ENCODE measurements around the gene TEDDM1. TPM values are rescaled to one million over a fixed set of nuclear protein-coding genes. Genes with fewer than 3 reads are reported as not detected.

Gene TEDDM1
- polyA plus RNA-seq, 1 donor (not counting 4 experiments of a cell fraction or from before 2014, with no cell fraction given), result not detected

DNA sequence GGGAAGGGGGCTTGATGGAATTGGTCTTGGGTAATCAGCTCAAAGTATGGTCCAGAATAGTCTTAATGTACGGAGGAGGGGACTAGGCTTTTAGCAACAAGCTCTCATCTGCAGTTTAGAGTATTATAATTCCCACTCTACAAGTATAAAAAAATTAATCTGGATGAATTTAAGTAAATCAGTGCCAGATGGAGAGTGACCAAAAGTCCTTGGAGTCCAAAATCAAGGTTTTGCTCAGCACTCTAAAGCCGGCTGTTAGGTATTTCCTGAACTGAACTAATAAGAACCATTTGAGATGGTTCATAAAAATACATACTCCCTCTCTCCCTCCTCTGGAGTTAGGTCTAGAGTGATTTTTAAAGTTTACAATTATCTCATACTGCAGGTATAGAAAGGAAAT is 32.5 kb downstream of the TEDDM1 start:
- TF ChIP-seq CTCF (optimal IDR thresholded peaks at IDR 0.05 in 1 of 3, IDR thresholded peaks at IDR 0.05 in 1 of 3, conservative IDR thresholded peaks at IDR 0.05 in 1 of 3; ENCODE audit: extremely low read depth in 1 of 3, insufficient read depth in 2 of 3, low read length in 3 of 3) (no peak), EZH2 (IDR thresholded peaks at IDR 0.05; ENCODE audit: low read length) (no peak)
- H3K27ac ChIP-seq (ENCODE audit: control insufficient read depth, insufficient read depth, low read length), result no peak overlapping the region
- no peak for DNase-seq (ENCODE audit: low read depth, low spot score)
- no peaks in the 10 kb centered on the region for H3K9me1 ChIP-seq (ENCODE audit: control insufficient read depth, extremely low read depth, insufficient read depth, low read length)
- H3K79me2 ChIP-seq (ENCODE audit: control insufficient read depth, insufficient read depth, low read length), result no peaks in the 10 kb centered on the region
- H3K36me3 ChIP-seq (ENCODE audit: control insufficient read depth in 2 of 2, extremely low read depth in 1 of 2, insufficient read depth in 2 of 2, low read length in 2 of 2), result no peaks in the 10 kb centered on the region
- FAIRE-seq, result no peak
- no peaks in the 10 kb centered on the region for H3K4me1 ChIP-seq (ENCODE audit: control insufficient read depth, extremely low read depth, insufficient read depth, low read length)
- no peaks in the 10 kb centered on the region for H3K27me3 ChIP-seq (ENCODE audit: control insufficient read depth, extremely low read depth, insufficient read depth, low read length)
- H3K4me2 ChIP-seq (ENCODE audit: control insufficient read depth, extremely low read depth, insufficient read depth, low read depth, low read length), result no peak overlapping the region
- H2AFZ ChIP-seq (ENCODE audit: control insufficient read depth, low read length), result no peak overlapping the region
- no peaks in the 10 kb centered on the region for H4K20me1 ChIP-seq (ENCODE audit: control insufficient read depth, extremely low read depth, insufficient read depth, low read length)
- no peaks in the 10 kb centered on the region for H3K9me3 ChIP-seq (ENCODE audit: control insufficient read depth, low read depth, low read length)
- dilution Hi-C loops (cut with MboI; ENCODE audit: extremely low pct_ligation_motif_present, low sequenced_read_pairs), result no loop called here
- no peak overlapping the region for H3K4me3 ChIP-seq (ENCODE audit: control insufficient read depth in 2 of 3, extremely low read depth in 1 of 3, insufficient read depth in 2 of 3, low read depth in 1 of 3, low read length in 3 of 3)
- H3K9ac ChIP-seq (ENCODE audit: control insufficient read depth, extremely low read depth, insufficient read depth, low read length), result no peak overlapping the region

DNA sequence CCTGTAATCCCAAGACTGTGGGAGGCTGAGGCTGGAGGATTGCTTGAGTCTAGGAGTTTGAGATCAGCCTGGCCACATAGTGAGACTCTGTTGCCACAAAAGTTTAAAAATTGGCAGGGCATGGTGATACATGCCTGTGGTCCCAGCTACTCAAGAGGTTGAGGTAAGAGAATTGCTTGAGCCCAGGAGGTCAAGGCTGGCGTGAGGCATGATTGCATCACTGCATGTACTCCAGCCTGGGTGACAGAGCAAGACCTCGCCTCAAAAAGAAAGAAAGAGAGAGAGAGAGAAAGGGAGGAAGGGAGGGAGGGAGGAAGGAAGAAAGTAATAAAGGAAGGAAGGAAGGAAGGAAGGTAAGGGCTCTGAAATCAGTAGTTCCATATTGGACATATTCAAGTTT is 33.9 kb downstream of the TEDDM1 start:
- Histone ChIP-seq H3K9me3 (ENCODE audit: control insufficient read depth, low read depth, low read length) (no peaks in the 10 kb centered on the region), H4K20me1 (ENCODE audit: control insufficient read depth, extremely low read depth, insufficient read depth, low read length) (no peaks in the 10 kb centered on the region), H2AFZ (ENCODE audit: control insufficient read depth, low read length) (no peak overlapping the region), H3K27me3 (ENCODE audit: control insufficient read depth, extremely low read depth, insufficient read depth, low read length) (no peaks in the 10 kb centered on the region), H3K4me1 (ENCODE audit: control insufficient read depth, extremely low read depth, insufficient read depth, low read length) (no peaks in the 10 kb centered on the region), H3K9me1 (ENCODE audit: control insufficient read depth, extremely low read depth, insufficient read depth, low read length) (no peaks in the 10 kb centered on the region), H3K4me2 (ENCODE audit: control insufficient read depth, extremely low read depth, insufficient read depth, low read depth, low read length) (no peak overlapping the region), H3K9ac (ENCODE audit: control insufficient read depth, extremely low read depth, insufficient read depth, low read length) (no peak overlapping the region), H3K79me2 (ENCODE audit: control insufficient read depth, insufficient read depth, low read length) (no peaks in the 10 kb centered on the region), H3K4me3 (ENCODE audit: control insufficient read depth in 2 of 3, extremely low read depth in 1 of 3, insufficient read depth in 2 of 3, low read depth in 1 of 3, low read length in 3 of 3) (no peak overlapping the region), H3K36me3 (ENCODE audit: control insufficient read depth in 2 of 2, extremely low read depth in 1 of 2, insufficient read depth in 2 of 2, low read length in 2 of 2) (no peaks in the 10 kb centered on the region), H3K27ac (ENCODE audit: control insufficient read depth, insufficient read depth, low read length) (no peak overlapping the region)
- TF ChIP-seq EZH2 (IDR thresholded peaks at IDR 0.05; ENCODE audit: low read length), result no peak
- no peak for TF ChIP-seq CTCF (optimal IDR thresholded peaks at IDR 0.05 in 1 of 3, IDR thresholded peaks at IDR 0.05 in 1 of 3, conservative IDR thresholded peaks at IDR 0.05 in 1 of 3; ENCODE audit: extremely low read depth in 1 of 3, insufficient read depth in 2 of 3, low read length in 3 of 3)
- dilution Hi-C loops (cut with MboI; ENCODE audit: extremely low pct_ligation_motif_present, low sequenced_read_pairs), result no loop called here
- FAIRE-seq, result no peak
- no peak for DNase-seq (ENCODE audit: low read depth, low spot score)
